H1 (cell line): Measurements from ENCODE around the gene RGS9BP. TPM values are rescaled to one million over a fixed set of nuclear protein-coding genes. Genes with fewer than 3 reads are reported as not detected.

Experiments used
- CTCF ChIA-PET: fragments of 300-600 bp; sonication (Branson Sonifier 250); formaldehyde crosslinking; loops from one replicate; lab custom pipeline; 2021; ENCODE audit not compliant: partially characterized antibody; lab: Charles Lee
- POLR2A ChIA-PET: fragments of 300-600 bp; sonication (Branson Sonifier 250); formaldehyde crosslinking; loops from one replicate; lab custom pipeline; 2021; ENCODE audit warnings: inconsistent platforms; ENCODE audit not compliant: partially characterized antibody; lab: Charles Lee
- DNase-seq, 2 experiments: peaks; one replicate each; pipeline versions ENCODE4 v3.0.0 to v3.0.0-alpha.2; 2010 to 2022; ENCODE audit warnings: low spot score in 2 of 2, low read depth in 1 of 2, mixed read lengths in 1 of 2
- FAIRE-seq: peaks from 2 replicates; lab custom pipeline; 2011; peaks lifted over from hg19 to GRCh38; lab: Jason Lieb, UNC
- H2AFZ ChIP-seq: 2 replicates; pipeline ENCODE4 v1.8.1; 2012; ENCODE audit warnings: low read length, inconsistent platforms
- H2AK5ac ChIP-seq: 2 replicates; pipeline ENCODE4 v1.6.1; 2013; ENCODE audit warnings: low read depth, low read length
- H2BK120ac ChIP-seq: replicated peaks from 2 replicates; pipeline ENCODE3; 2013; ENCODE audit warnings: low read depth, low read length, inconsistent platforms
- H2BK12ac ChIP-seq: 2 replicates; pipeline ENCODE4 v1.6.1; 2013; ENCODE audit warnings: low read depth, low read length
- H2BK15ac ChIP-seq: 2 replicates; pipeline ENCODE4 v1.6.1; 2013; ENCODE audit warnings: low read length
- H2BK20ac ChIP-seq: 2 replicates; pipeline ENCODE4 v1.6.1; 2013; ENCODE audit warnings: low read length
- H2BK5ac ChIP-seq: 2 replicates; pipeline ENCODE4 v1.6.1; 2013; ENCODE audit warnings: low read depth, low read length
- H3K14ac ChIP-seq: 2 replicates; pipeline ENCODE4 v1.6.1; 2013; ENCODE audit warnings: inconsistent platforms; ENCODE audit not compliant: insufficient read length
- H3K18ac ChIP-seq: 2 replicates; pipeline ENCODE4 v1.6.1; 2013; ENCODE audit warnings: low read length; ENCODE audit errors: extremely low read depth
- H3K23ac ChIP-seq: 2 replicates; pipeline ENCODE4 v1.6.1; 2013; ENCODE audit warnings: inconsistent platforms; ENCODE audit not compliant: insufficient read length
- H3K23me2 ChIP-seq: 2 replicates; pipeline ENCODE4 v1.6.1; 2013; ENCODE audit warnings: low read depth, low read length
- H3K27ac ChIP-seq: 2 replicates; pipeline ENCODE4 v1.6.1; 2011; ENCODE audit warnings: low read depth, low read length, inconsistent platforms
- H3K27me3 ChIP-seq, 4 experiments: replicated peaks in 1 of 4; 1 replicate in 1 of 4; 2 replicates in 3 of 4; pipeline versions ENCODE4 v1.6.1 to v1.8.1; 2011 to 2013; ENCODE audit warnings: low read length in 3 of 4, mild to moderate bottlenecking in 3 of 4, inconsistent platforms in 2 of 4, mixed read lengths in 2 of 4, moderate library complexity in 1 of 4; ENCODE audit not compliant: control insufficient read depth in 3 of 4, insufficient read depth in 3 of 4; ENCODE audit errors: extremely low read depth in 1 of 4
- H3K36me3 ChIP-seq, 4 experiments: 2 replicates each; pipeline versions ENCODE4 v1.6.1 to v1.8.1; 2011 to 2013; ENCODE audit warnings: mild to moderate bottlenecking in 4 of 4, low read length in 3 of 4, moderate library complexity in 2 of 4, control low read depth in 1 of 4, inconsistent platforms in 1 of 4; ENCODE audit not compliant: insufficient read depth in 4 of 4, control insufficient read depth in 2 of 4
- H3K4ac ChIP-seq: replicated peaks from 2 replicates; pipeline ENCODE3; 2013; ENCODE audit warnings: low read length, low read depth, mixed read lengths, inconsistent platforms; ENCODE audit not compliant: insufficient read length
- H3K4me1 ChIP-seq, 4 experiments: replicated peaks in 1 of 4; 1 replicate in 1 of 4; 2 replicates in 3 of 4; pipeline versions ENCODE4 v1.6.1 to v1.8.1; 2011 to 2013; ENCODE audit warnings: low read length in 3 of 4, inconsistent platforms in 2 of 4, mixed read lengths in 1 of 4; ENCODE audit not compliant: insufficient read depth in 4 of 4, control insufficient read depth in 3 of 4
- H3K4me2 ChIP-seq, 2 experiments: 2 replicates each; pipeline versions ENCODE4 v1.6.1 to v1.8.1; 2011 to 2013; ENCODE audit warnings: low read depth in 2 of 2, low read length in 2 of 2, control low read depth in 1 of 2, inconsistent platforms in 1 of 2, mild to moderate bottlenecking in 1 of 2; ENCODE audit not compliant: insufficient read depth in 1 of 2
- H3K4me3 ChIP-seq, 4 experiments: fragments of 200-600, 300-600 bp in 1 of 4; sonication (generic), shearing (Covaris generic), sonication (Bioruptor Twin) in 1 of 4; 2 replicates each; pipeline versions ENCODE4 v1.5.1 to v1.8.1; 2011 to 2016; ENCODE audit warnings: low read length in 4 of 4, low read depth in 3 of 4, control low read depth in 2 of 4, inconsistent platforms in 2 of 4, mild to moderate bottlenecking in 2 of 4, mixed read lengths in 1 of 4, moderate library complexity in 1 of 4; ENCODE audit not compliant: insufficient read depth in 2 of 4; ENCODE audit errors: extremely low read depth in 1 of 4
- H3K56ac ChIP-seq: replicated peaks from 2 replicates; pipeline ENCODE3; 2013; ENCODE audit warnings: low read depth, mild to moderate bottlenecking, mixed read lengths, low read length, inconsistent platforms; ENCODE audit not compliant: insufficient read length
- H3K79me1 ChIP-seq: 2 replicates; pipeline ENCODE4 v1.6.1; 2013; ENCODE audit warnings: low read depth, low read length, control low read depth
- H3K79me2 ChIP-seq, 2 experiments: 2 replicates each; pipeline versions ENCODE4 v1.6.1 to v1.8.1; 2012 to 2013; ENCODE audit warnings: low read length in 2 of 2, mild to moderate bottlenecking in 2 of 2, inconsistent platforms in 1 of 2; ENCODE audit not compliant: insufficient read depth in 2 of 2, control insufficient read depth in 1 of 2
- H3K9ac ChIP-seq, 4 experiments: replicated peaks in 1 of 4; 1 replicate in 1 of 4; 2 replicates in 3 of 4; pipeline versions ENCODE4 v1.6.1 to v1.8.1; 2011 to 2013; ENCODE audit warnings: low read depth in 3 of 4, low read length in 3 of 4, control low read depth in 2 of 4, mild to moderate bottlenecking in 2 of 4, moderate library complexity in 2 of 4, inconsistent platforms in 1 of 4; ENCODE audit errors: extremely low read depth in 1 of 4
- H3K9me3 ChIP-seq, 2 experiments: 2 replicates each; pipeline versions ENCODE4 v1.6.1 to v1.8.1; 2012 to 2013; ENCODE audit warnings: mild to moderate bottlenecking in 2 of 2, moderate library complexity in 2 of 2, control low read depth in 1 of 2, inconsistent platforms in 1 of 2, low read depth in 1 of 2, low read length in 1 of 2, mixed read lengths in 1 of 2; ENCODE audit not compliant: insufficient read depth in 2 of 2
- H4K20me1 ChIP-seq, 2 experiments: replicated peaks in 1 of 2; 2 replicates each; pipeline versions ENCODE3 to v1.8.1; 2011 to 2013; ENCODE audit warnings: inconsistent platforms in 2 of 2, low read length in 2 of 2, mild to moderate bottlenecking in 1 of 2; ENCODE audit not compliant: insufficient read depth in 2 of 2, control insufficient read depth in 1 of 2
- H4K5ac ChIP-seq: 2 replicates; pipeline ENCODE4 v1.6.1; 2013; ENCODE audit warnings: low read length, low read depth, mixed read lengths, inconsistent platforms; ENCODE audit not compliant: insufficient read length
- H4K8ac ChIP-seq: 2 replicates; pipeline ENCODE4 v1.8.0; 2013; ENCODE audit warnings: mild to moderate bottlenecking, moderate library complexity, low read length, inconsistent platforms; ENCODE audit not compliant: insufficient read depth; ENCODE audit errors: extremely low read depth
- H4K91ac ChIP-seq: replicated peaks from 2 replicates; pipeline ENCODE3; 2013; ENCODE audit warnings: low read length, mixed read lengths, inconsistent platforms; ENCODE audit not compliant: insufficient read length
- BACH1 ChIP-seq: IDR thresholded peaks from 2 replicates; pipeline ENCODE4 v1.6.1; 2012; ENCODE audit warnings: low read length, improper control_type of control experiment
- TEAD4 ChIP-seq: IDR thresholded peaks from 2 replicates; pipeline ENCODE4 v1.6.1; 2012; ENCODE audit warnings: low read depth, low read length, inconsistent platforms, mixed read lengths
- WGBS, 2 experiments: shearing (Covaris generic) in 1 of 2; methylation state at CpG; one replicate each; pipeline versions ENCODE4 v1.1.6 to v1.1.7; 2013 to 2015; ENCODE audit warnings: low lambda C conversion rate in 2 of 2, mixed read lengths in 2 of 2, inconsistent platforms in 1 of 2, low coverage in 1 of 2, missing lambda C conversion rate in 1 of 2; ENCODE audit not compliant: insufficient replicate concordance in 2 of 2, insufficient coverage in 1 of 2, insufficient read length in 1 of 2; ENCODE audit errors: extremely low coverage in 1 of 2, missing lambda C conversion rate in 1 of 2; 5-methylcytosine and 5-hydroxymethylcytosine counted together
- polyA plus RNA-seq, 7 experiments: library from polyadenylated mRNA; depleted of rRNA in 3 of 7; stranded (reverse) in 5 of 7; unstranded in 2 of 7; fragments of >200 nt in 5 of 7; fragments of 200-250 nt in 2 of 7; gene quantifications; 1 replicate in 5 of 7; 2 replicates in 1 of 7; 4 replicates in 1 of 7; pipeline versions ENCODE4 v1.2.1 to v1.2.3, GENCODE V29; 2011 to 2013; ENCODE audit warnings: missing spikeins in 2 of 7, mixed read lengths in 2 of 7
- total RNA-seq: library from RNA; stranded (reverse); fragmentation: NEBNext Ultra II Directional; extraction: Animal tissue kit (Norgen Biotek cat#: 25700); gene quantifications from 2 replicates; pipeline ENCODE4 v1.2.1, GENCODE V29; 2021

The RGS9BP gene
- total and polyA plus RNA-seq, 2 of the 8 experiments (the other 6 are each of a cell fraction or from before 2014, with no cell fraction given), result 0.11 to 0.26 TPM

DNA sequence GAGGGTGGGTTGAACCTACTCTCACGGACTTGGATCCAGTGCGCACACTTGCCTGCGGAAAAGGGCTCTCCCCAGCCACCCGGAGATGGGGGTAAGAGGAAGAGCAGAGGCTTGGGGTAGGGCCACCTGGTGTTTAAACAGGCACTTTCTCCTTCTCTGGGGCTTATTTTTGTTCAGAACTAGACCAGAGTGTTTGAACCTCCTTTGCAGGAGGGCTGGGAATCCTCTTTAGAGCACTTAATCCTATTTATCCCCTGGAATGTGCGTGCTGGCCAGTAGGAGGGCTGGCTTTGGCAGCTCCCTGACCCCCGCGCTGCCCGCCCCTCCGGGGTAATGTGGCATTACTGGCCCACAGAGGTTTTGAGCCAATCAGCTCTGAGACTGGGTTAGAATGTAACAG, 2.0 kb downstream of the RGS9BP start:
- H3K36me3 ChIP-seq, result peaks cover 0 to 6% (median 0%) of the 10 kb centered on the region in 4 experiments; a peak in 1 of 8 replicates
- no peaks in the 10 kb centered on the region; a peak in 1 of 4 replicates for H3K9me3 ChIP-seq
- 28% methylated on average over 9 of the region's 9 CpGs; no CpG with 5 or more reads in 1 of the 2 experiments for WGBS, 2 experiments
- H2BK20ac ChIP-seq, result no peak overlapping the region
- DNase-seq (no peak), FAIRE-seq (no peak)
- no peak overlapping the region for H2AFZ ChIP-seq
- TF ChIP-seq BACH1 (no peak), TEAD4 (peak; percentile 77; the same call in 1 of the 2 replicates)
- H3K27me3 ChIP-seq, result peaks cover 20 to 33% (median 26%) of the 10 kb centered on the region in 4 experiments
- H2AK5ac ChIP-seq, result no peak overlapping the region
- H3K79me1 ChIP-seq, result peaks cover 12% of the 10 kb centered on the region
- no peak overlapping the region for H2BK5ac ChIP-seq
- peaks cover 14% of the 10 kb centered on the region; the same call in 1 of the 2 replicates for H3K23me2 ChIP-seq
- no peak overlapping the region for H3K56ac ChIP-seq
- H2BK15ac ChIP-seq, result no peak overlapping the region
- H3K4ac ChIP-seq, result no peak overlapping the region
- no peak overlapping the region for H4K8ac ChIP-seq
- H3K4me3 ChIP-seq, result peak overlapping the region in 1 of 4 experiments; percentile 91; a peak in 2 of 8 replicates
- H2BK120ac ChIP-seq, result no peak overlapping the region
- H3K9ac ChIP-seq, result no peak overlapping the region
- H3K18ac ChIP-seq, result no peak overlapping the region
- H3K4me2 ChIP-seq, result peak overlapping the region; percentile 18 to 91; a peak in 3 of 4 replicates
- CTCF ChIA-PET, result interaction anchor here (0.6 to 1.6 kb wide), 7 partner anchors 23 to 408 kb away, joined by 3 to 4 read pairs (median 3); no protein-coding TSS in a partner anchor
- no peak overlapping the region for H2BK12ac ChIP-seq
- H3K27ac ChIP-seq, result no peak overlapping the region
- POLR2A ChIA-PET, result interaction anchor here (1.8 to 2.8 kb wide), 2 partner anchors 9 to 14 kb away, joined by 4 to 12 read pairs; partner anchors contain the start of gene NUDT19
- no peak overlapping the region for H3K23ac ChIP-seq
- peaks cover 7 to 11% of the 10 kb centered on the region in 2 experiments for H4K20me1 ChIP-seq
- no peak overlapping the region for H4K5ac ChIP-seq
- H4K91ac ChIP-seq, result no peak overlapping the region
- H3K79me2 ChIP-seq, result peaks cover 0 to 18% of the 10 kb centered on the region in 2 experiments; a peak in 2 of 4 replicates
- peaks cover 8 to 16% (median 11%) of the 10 kb centered on the region in 4 experiments; a peak in 6 of 7 replicates for H3K4me1 ChIP-seq
- no peak overlapping the region for H3K14ac ChIP-seq
